ENCODE results near the gene WDR33. TPM values are rescaled to one million over a fixed set of nuclear protein-coding genes. Genes with fewer than 3 reads are reported as not detected.

WDR33 gene
- total RNA-seq, 2 experiments from 2014 or later = 70.7 to 96.6 TPM

DNA sequence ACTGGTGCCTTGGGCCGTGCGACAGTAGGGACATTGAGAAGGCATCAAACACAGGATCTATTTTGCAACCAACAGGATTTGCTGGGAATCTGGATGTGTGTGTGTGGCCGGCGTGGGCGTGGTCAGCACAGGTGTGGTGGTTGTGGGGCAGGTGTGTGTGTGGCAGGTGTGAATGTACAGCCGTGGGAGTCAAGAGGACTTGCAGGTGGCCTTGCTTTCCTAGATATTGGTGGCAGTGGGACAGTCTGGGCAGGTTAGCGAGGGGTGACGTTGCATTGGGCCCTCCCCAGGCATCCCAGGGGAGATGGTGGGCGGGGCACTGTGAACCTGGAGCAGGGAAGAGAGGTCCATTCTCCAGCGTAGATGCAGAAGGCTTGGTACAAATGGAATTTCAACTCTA is 132.4 kb downstream of the WDR33 start:
- DNase-seq (ENCODE audit: low spot score) = no peak
- Histone ChIP-seq H2AFZ (ENCODE audit: low read length) (no peak overlapping the region), H4K20me1 (ENCODE audit: insufficient read depth, low read length) (no peaks in the 10 kb centered on the region), H3K4me3 (ENCODE audit: low read depth, low read length, poor library complexity, severe bottlenecking) (no peak overlapping the region), H3K4me2 (ENCODE audit: low read length) (no peak overlapping the region), H3K79me2 (ENCODE audit: insufficient read depth, low read depth, low read length) (no peaks in the 10 kb centered on the region), H3K36me3 (ENCODE audit: insufficient read depth, low read length) (no peaks in the 10 kb centered on the region), H3K9me3 (ENCODE audit: low read length) (no peaks in the 10 kb centered on the region), H3K9me2 (ENCODE audit: insufficient read depth, low read length) (no peaks in the 10 kb centered on the region), H3K27ac (ENCODE audit: low read depth, low read length, poor library complexity, severe bottlenecking) (no peak overlapping the region), H3K4me1 (ENCODE audit: insufficient read depth, low read length, poor library complexity, severe bottlenecking) (no peaks in the 10 kb centered on the region)
- intact Hi-C loops (cut with micrococcal nuclease; ENCODE audit: unreplicated experiment) = no loop called here
- no peak for TF ChIP-seq EZH2phosphoT487 (IDR thresholded peaks at IDR 0.05; ENCODE audit: borderline replicate concordance, low read depth, low read length)
- TF ChIP-seq, protein P1, sequence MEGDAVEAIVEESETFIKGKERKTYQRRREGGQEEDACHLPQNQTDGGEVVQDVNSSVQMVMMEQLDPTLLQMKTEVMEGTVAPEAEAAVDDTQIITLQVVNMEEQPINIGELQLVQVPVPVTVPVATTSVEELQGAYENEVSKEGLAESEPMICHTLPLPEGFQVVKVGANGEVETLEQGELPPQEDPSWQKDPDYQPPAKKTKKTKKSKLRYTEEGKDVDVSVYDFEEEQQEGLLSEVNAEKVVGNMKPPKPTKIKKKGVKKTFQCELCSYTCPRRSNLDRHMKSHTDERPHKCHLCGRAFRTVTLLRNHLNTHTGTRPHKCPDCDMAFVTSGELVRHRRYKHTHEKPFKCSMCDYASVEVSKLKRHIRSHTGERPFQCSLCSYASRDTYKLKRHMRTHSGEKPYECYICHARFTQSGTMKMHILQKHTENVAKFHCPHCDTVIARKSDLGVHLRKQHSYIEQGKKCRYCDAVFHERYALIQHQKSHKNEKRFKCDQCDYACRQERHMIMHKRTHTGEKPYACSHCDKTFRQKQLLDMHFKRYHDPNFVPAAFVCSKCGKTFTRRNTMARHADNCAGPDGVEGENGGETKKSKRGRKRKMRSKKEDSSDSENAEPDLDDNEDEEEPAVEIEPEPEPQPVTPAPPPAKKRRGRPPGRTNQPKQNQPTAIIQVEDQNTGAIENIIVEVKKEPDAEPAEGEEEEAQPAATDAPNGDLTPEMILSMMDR (conservative IDR thresholded peaks at IDR 0.05; ENCODE audit: low read length) = no peak
- ChIA-PET CTCF (ENCODE audit: unreplicated experiment) (no interaction called here), POLR2A (no interaction called here)
- no TSS peak for BruUV-seq (replicated peaks)

DNA sequence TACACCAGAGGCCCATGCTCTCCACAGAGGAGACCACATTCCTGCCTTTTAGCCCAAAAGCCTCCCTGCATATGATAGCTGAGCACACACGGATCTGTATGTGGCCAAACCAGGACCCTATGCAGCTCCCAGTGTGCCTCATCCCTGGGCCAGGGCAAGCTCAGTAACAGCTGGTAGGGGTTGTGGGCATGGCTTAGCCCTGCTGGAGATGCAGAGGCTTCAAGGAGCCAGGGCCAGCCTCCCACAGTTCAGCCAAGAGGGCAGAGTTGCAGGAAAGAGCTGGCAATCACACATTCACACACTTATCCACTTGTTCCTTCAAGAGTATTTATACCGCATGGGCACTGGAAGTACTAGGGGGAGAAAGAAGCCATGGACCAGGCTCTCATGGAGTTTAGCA is 134.1 kb downstream of the WDR33 start:
- DNase-seq (ENCODE audit: low spot score) = no peak
- H3K9me3 ChIP-seq (ENCODE audit: low read length) = no peaks in the 10 kb centered on the region
- no peak overlapping the region for H2AFZ ChIP-seq (ENCODE audit: low read length)
- no peaks in the 10 kb centered on the region for H3K36me3 ChIP-seq (ENCODE audit: insufficient read depth, low read length)
- ChIA-PET CTCF (ENCODE audit: unreplicated experiment) (no interaction called here), POLR2A (interaction anchor here (0.5 to 1.3 kb wide), 2 partner anchors 23 to 53 kb away, joined by 3 read pairs; no protein-coding TSS in a partner anchor)
- intact Hi-C loops (cut with micrococcal nuclease; ENCODE audit: unreplicated experiment) = no loop called here
- no peaks in the 10 kb centered on the region for H3K79me2 ChIP-seq (ENCODE audit: insufficient read depth, low read depth, low read length)
- H3K4me3 ChIP-seq (ENCODE audit: low read depth, low read length, poor library complexity, severe bottlenecking) = no peak overlapping the region
- H3K4me1 ChIP-seq (ENCODE audit: insufficient read depth, low read length, poor library complexity, severe bottlenecking) = no peaks in the 10 kb centered on the region
- H3K27ac ChIP-seq (ENCODE audit: low read depth, low read length, poor library complexity, severe bottlenecking) = no peak overlapping the region
- H3K9me2 ChIP-seq (ENCODE audit: insufficient read depth, low read length) = no peaks in the 10 kb centered on the region
- H4K20me1 ChIP-seq (ENCODE audit: insufficient read depth, low read length) = no peaks in the 10 kb centered on the region
- no peak for TF ChIP-seq EZH2phosphoT487 (IDR thresholded peaks at IDR 0.05; ENCODE audit: borderline replicate concordance, low read depth, low read length)
- TF ChIP-seq, protein P1 (conservative IDR thresholded peaks at IDR 0.05; ENCODE audit: low read length) = no peak
- H3K4me2 ChIP-seq (ENCODE audit: low read length) = no peak overlapping the region
- no TSS peak for BruUV-seq (replicated peaks)

GRCh38 chr2:127675331-127676261 is 135.4 kb downstream of the WDR33 start, which contains the start of gene LIMS2:
LIMS2 (minus strand) TSS chr2:127675530; CDS start chr2:127675024, 506 bp downstream.
- no peaks in the 10 kb centered on the region for H3K79me2 ChIP-seq (ENCODE audit: insufficient read depth, low read depth, low read length)
- H3K9me3 ChIP-seq (ENCODE audit: low read length) = no peaks in the 10 kb centered on the region
- no peaks in the 10 kb centered on the region for H3K9me2 ChIP-seq (ENCODE audit: insufficient read depth, low read length)
- intact Hi-C loops (cut with micrococcal nuclease; ENCODE audit: unreplicated experiment) = no loop called here
- H3K27ac ChIP-seq (ENCODE audit: low read depth, low read length, poor library complexity, severe bottlenecking) = no peak within 1 kb of the TSS
- H3K4me3 ChIP-seq (ENCODE audit: low read depth, low read length, poor library complexity, severe bottlenecking) = no peak within 1 kb of the TSS
- H4K20me1 ChIP-seq (ENCODE audit: insufficient read depth, low read length) = no peaks in the 10 kb centered on the region
- POLR2A ChIA-PET = interaction anchor here (0.6 to 1.3 kb wide), 2 partner anchors 22 to 611 kb away, joined by 3 read pairs; no protein-coding TSS in a partner anchor
- TF ChIP-seq, protein P1 (conservative IDR thresholded peaks at IDR 0.05; ENCODE audit: low read length) = no peak
- TF ChIP-seq EZH2phosphoT487 (IDR thresholded peaks at IDR 0.05; ENCODE audit: borderline replicate concordance, low read depth, low read length) = no peak
- no peak within 1 kb of the TSS for H2AFZ ChIP-seq (ENCODE audit: low read length)
- no peak for DNase-seq (ENCODE audit: low spot score)
- CTCF ChIA-PET (ENCODE audit: unreplicated experiment) = no interaction called here
- no TSS peak for BruUV-seq (replicated peaks)
- H3K4me1 ChIP-seq (ENCODE audit: insufficient read depth, low read length, poor library complexity, severe bottlenecking) = no peaks in the 10 kb centered on the region
- no peaks in the 10 kb centered on the region for H3K36me3 ChIP-seq (ENCODE audit: insufficient read depth, low read length)
- no peak within 1 kb of the TSS for H3K4me2 ChIP-seq (ENCODE audit: low read length)

Measured in OCI-LY7 (cell line).